Measurements from ENCODE around the gene CCSER2. TPM values are rescaled to one million over a fixed set of nuclear protein-coding genes. Genes with fewer than 3 reads are reported as not detected.

The CCSER2 gene
- total RNA-seq, 5 donors from 2014 or later (not counting 1 experiment from before 2014, with no cell fraction given) = 109 to 137 (median 115) TPM

DNA sequence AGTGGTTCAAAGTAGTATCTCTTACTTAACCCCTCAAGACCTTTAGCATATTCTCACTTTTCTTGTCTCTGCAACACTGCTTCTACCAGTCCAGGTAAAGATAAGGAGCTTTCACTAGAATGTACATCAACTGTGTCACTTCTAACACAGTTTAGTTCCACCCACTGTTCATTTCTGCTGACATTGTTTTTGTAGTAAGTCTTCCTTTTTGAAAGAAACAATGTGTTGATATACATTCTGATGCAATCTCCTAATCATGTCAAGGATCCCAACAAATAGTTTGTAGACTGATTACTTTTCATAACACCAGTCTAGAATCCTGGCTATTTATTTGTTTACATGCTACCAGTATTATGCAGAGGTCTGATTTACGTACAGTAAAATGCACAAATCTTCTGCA is 47.5 kb downstream of the CCSER2 start:
- no peaks in the 10 kb centered on the region for H3K9me3 ChIP-seq
- DNase-seq (no peak), ATAC-seq (replicated peaks in 1 of 4) (no peak)
- no peaks in the 10 kb centered on the region for H3K27me3 Mint-ChIP-seq
- WGBS (ENCODE audit: insufficient coverage) = no CpG with 5 or more reads among the region's 1 CpG
- no peak overlapping the region for H3K4me3 Mint-ChIP-seq
- H3K36me3 Mint-ChIP-seq = peaks cover 34% of the 10 kb centered on the region
- peak overlapping the region in 1 of 2 donors; percentile 55 for H3K27ac Mint-ChIP-seq
- no peaks in the 10 kb centered on the region for H3K27me3 ChIP-seq (replicated peaks in 1 of 2; ENCODE audit: control insufficient read depth in 2 of 2, extremely low read depth in 1 of 2, insufficient read depth in 2 of 2, low read length in 1 of 2)
- peaks cover 16 to 43% of the 10 kb centered on the region in 2 donors for H3K36me3 ChIP-seq (ENCODE audit: control insufficient read depth in 2 of 2, extremely low read depth in 1 of 2, insufficient read depth in 1 of 2, low read length in 1 of 2)
- no peaks in the 10 kb centered on the region for H3K4me1 ChIP-seq (ENCODE audit: control insufficient read depth in 1 of 2, extremely low read depth in 1 of 2, insufficient read depth in 2 of 2, low read length in 2 of 2)
- H3K4me1 Mint-ChIP-seq = peaks cover 30 to 56% (median 54%) of the 10 kb centered on the region in 3 donors
- H3K9me3 Mint-ChIP-seq = no peaks in the 10 kb centered on the region
- no peak overlapping the region for H3K4me3 ChIP-seq (ENCODE audit: control insufficient read depth in 1 of 2, extremely low read depth in 1 of 2, low read length in 1 of 2)
- ChIA-PET POLR2A (no interaction called here), CTCF (interaction anchor here (0.6 to 3.8 kb wide), 6 partner anchors 11 to 171 kb away, joined by 3 to 19 read pairs (median 4); no protein-coding TSS in a partner anchor)
- H3K27ac ChIP-seq (ENCODE audit: low read length) = no peak overlapping the region

- no peak for ATAC-seq (replicated peaks in 1 of 4)
- H3K4me1 Mint-ChIP-seq = peaks cover 39 to 73% (median 54%) of the 10 kb centered on the region in 3 donors
- no peak overlapping the region for H3K4me3 ChIP-seq (ENCODE audit: control insufficient read depth in 1 of 2, extremely low read depth in 1 of 2, low read length in 1 of 2)
These were observed 59.8 kb downstream of the CCSER2 start for GRCh38 chr10:84388148-84388547.

DNA sequence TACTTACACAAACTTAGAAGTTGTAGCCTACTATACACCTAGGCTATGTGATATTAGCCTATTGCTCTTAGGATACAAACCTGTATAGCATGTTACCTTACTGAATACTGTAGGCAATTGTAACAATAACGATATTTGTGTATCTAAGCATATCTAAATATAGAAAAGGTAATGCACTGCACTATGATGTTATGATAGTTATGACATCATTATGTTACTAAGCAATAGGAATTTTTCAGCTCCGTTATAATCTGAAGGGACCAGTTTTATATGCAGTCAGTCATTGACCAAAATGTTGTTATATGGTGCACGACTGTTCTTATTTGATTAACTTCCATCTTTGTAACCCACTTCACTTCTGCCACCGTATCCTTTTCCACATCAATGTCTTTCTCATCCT is 62.0 kb downstream of the CCSER2 start:
- no peak overlapping the region for H3K27ac ChIP-seq (ENCODE audit: low read length)
- H3K9me3 ChIP-seq = no peaks in the 10 kb centered on the region
- Mint-ChIP-seq H3K36me3 (peaks cover 51% of the 10 kb centered on the region), H3K9me3 (no peaks in the 10 kb centered on the region), H3K4me3 (no peak overlapping the region), H3K27ac (no peak overlapping the region), H3K4me1 (peaks cover 40 to 76% (median 64%) of the 10 kb centered on the region in 3 donors), H3K27me3 (no peaks in the 10 kb centered on the region)
- no peak for ATAC-seq (replicated peaks in 1 of 4)
- WGBS (ENCODE audit: insufficient coverage) = no CpG with 5 or more reads among the region's 4 CpGs
- POLR2A ChIA-PET = interaction anchor here in 1 of 2 donors (0.6 kb wide), 1 partner anchor 29 kb away, joined by 3 read pairs; no protein-coding TSS in a partner anchor
- H3K4me3 ChIP-seq (ENCODE audit: control insufficient read depth in 1 of 2, extremely low read depth in 1 of 2, low read length in 1 of 2) = no peak overlapping the region
- H3K36me3 ChIP-seq (ENCODE audit: control insufficient read depth in 2 of 2, extremely low read depth in 1 of 2, insufficient read depth in 1 of 2, low read length in 1 of 2) = peaks cover 0 to 23% of the 10 kb centered on the region in 2 donors
- H3K4me1 ChIP-seq (ENCODE audit: control insufficient read depth in 1 of 2, extremely low read depth in 1 of 2, insufficient read depth in 2 of 2, low read length in 2 of 2) = no peaks in the 10 kb centered on the region
- CTCF ChIA-PET = no interaction called here
- no peak for DNase-seq
- H3K27me3 ChIP-seq (replicated peaks in 1 of 2; ENCODE audit: control insufficient read depth in 2 of 2, extremely low read depth in 1 of 2, insufficient read depth in 2 of 2, low read length in 1 of 2) = no peaks in the 10 kb centered on the region

More at GRCh38 chr10:84388148-84388547, 59.8 kb downstream of the CCSER2 start:
- Mint-ChIP-seq H3K4me3 (no peak overlapping the region), H3K27me3 (no peaks in the 10 kb centered on the region), H3K9me3 (peaks cover 0 to 5% (median 0%) of the 10 kb centered on the region in 3 donors), H3K36me3 (peaks cover 64% of the 10 kb centered on the region), H3K27ac (no peak overlapping the region)
- POLR2A ChIA-PET = no interaction called here
- Histone ChIP-seq H3K27me3 (replicated peaks in 1 of 2; ENCODE audit: control insufficient read depth in 2 of 2, extremely low read depth in 1 of 2, insufficient read depth in 2 of 2, low read length in 1 of 2) (no peaks in the 10 kb centered on the region), H3K36me3 (ENCODE audit: control insufficient read depth in 2 of 2, extremely low read depth in 1 of 2, insufficient read depth in 1 of 2, low read length in 1 of 2) (peaks cover 0 to 23% of the 10 kb centered on the region in 2 donors), H3K4me1 (ENCODE audit: control insufficient read depth in 1 of 2, extremely low read depth in 1 of 2, insufficient read depth in 2 of 2, low read length in 2 of 2) (no peaks in the 10 kb centered on the region), H3K9me3 (no peaks in the 10 kb centered on the region), H3K27ac (ENCODE audit: low read length) (no peak overlapping the region)
- no CpG with 5 or more reads among the region's 1 CpG for WGBS (ENCODE audit: insufficient coverage)
- DNase-seq = no peak
- CTCF ChIA-PET = interaction anchor here (0.6 to 1.6 kb wide), 4 partner anchors 9 to 121 kb away, joined by 4 to 5 read pairs (median 4); no protein-coding TSS in a partner anchor

DNA sequence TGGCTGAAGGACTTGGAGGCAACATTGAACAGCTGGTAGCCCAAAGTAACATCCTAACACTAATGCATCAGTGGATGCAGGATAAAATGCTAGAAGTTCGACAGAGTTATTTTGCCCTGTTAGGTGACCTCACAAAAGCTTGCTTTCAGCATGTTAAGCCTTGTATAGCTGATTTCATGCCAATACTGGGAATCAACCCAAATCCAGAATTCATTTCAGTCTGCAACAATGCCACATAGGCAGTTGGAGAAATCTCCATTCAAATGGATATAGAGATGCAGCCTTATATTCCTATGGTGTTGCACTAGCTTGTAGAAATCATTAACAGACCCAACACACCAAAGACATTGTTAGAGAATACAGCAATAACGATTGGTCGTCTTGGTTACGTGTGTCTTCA is 62.9 kb downstream of the CCSER2 start:
- ChIA-PET POLR2A (no interaction called here), CTCF (no interaction called here)
- H3K27me3 ChIP-seq (replicated peaks in 1 of 2; ENCODE audit: control insufficient read depth in 2 of 2, extremely low read depth in 1 of 2, insufficient read depth in 2 of 2, low read length in 1 of 2) = no peaks in the 10 kb centered on the region
- WGBS (ENCODE audit: insufficient coverage) = no CpG with 5 or more reads among the region's 4 CpGs
- no peak overlapping the region for H3K4me3 ChIP-seq (ENCODE audit: control insufficient read depth in 1 of 2, extremely low read depth in 1 of 2, low read length in 1 of 2)
- Mint-ChIP-seq H3K9me3 (no peaks in the 10 kb centered on the region), H3K4me3 (no peak overlapping the region), H3K4me1 (peaks cover 37 to 77% (median 66%) of the 10 kb centered on the region in 3 donors), H3K27me3 (no peaks in the 10 kb centered on the region), H3K36me3 (peaks cover 53% of the 10 kb centered on the region), H3K27ac (no peak overlapping the region)
- peaks cover 0 to 23% of the 10 kb centered on the region in 2 donors for H3K36me3 ChIP-seq (ENCODE audit: control insufficient read depth in 2 of 2, extremely low read depth in 1 of 2, insufficient read depth in 1 of 2, low read length in 1 of 2)
- DNase-seq (no peak), ATAC-seq (replicated peaks in 1 of 4) (no peak)
- H3K9me3 ChIP-seq = no peaks in the 10 kb centered on the region
- no peak overlapping the region for H3K27ac ChIP-seq (ENCODE audit: low read length)
- H3K4me1 ChIP-seq (ENCODE audit: control insufficient read depth in 1 of 2, extremely low read depth in 1 of 2, insufficient read depth in 2 of 2, low read length in 2 of 2) = no peaks in the 10 kb centered on the region

DNA sequence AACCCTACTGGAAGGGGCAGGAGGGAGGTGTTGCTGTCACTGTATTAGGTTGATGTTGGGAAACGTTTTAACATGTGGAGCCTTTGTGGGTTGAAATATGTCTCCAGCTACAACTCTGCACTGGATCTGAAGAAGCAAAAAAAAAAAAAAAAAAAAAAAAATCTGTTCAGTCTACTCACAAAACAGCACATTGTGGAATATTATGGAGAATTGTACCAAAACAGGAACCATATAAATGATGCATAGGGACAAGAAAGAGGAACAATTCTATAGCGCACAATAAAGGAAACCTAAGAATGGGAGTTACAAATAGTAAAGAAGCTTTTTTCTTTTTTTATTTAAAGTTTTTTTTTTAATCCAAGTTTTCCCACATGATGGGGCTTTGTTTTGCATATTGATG is 63.8 kb downstream of the CCSER2 start:
- Histone ChIP-seq H3K4me1 (ENCODE audit: control insufficient read depth in 1 of 2, extremely low read depth in 1 of 2, insufficient read depth in 2 of 2, low read length in 2 of 2) (no peaks in the 10 kb centered on the region), H3K4me3 (ENCODE audit: control insufficient read depth in 1 of 2, extremely low read depth in 1 of 2, low read length in 1 of 2) (no peak overlapping the region), H3K27me3 (replicated peaks in 1 of 2; ENCODE audit: control insufficient read depth in 2 of 2, extremely low read depth in 1 of 2, insufficient read depth in 2 of 2, low read length in 1 of 2) (no peaks in the 10 kb centered on the region), H3K27ac (ENCODE audit: low read length) (no peak overlapping the region), H3K9me3 (no peaks in the 10 kb centered on the region), H3K36me3 (ENCODE audit: control insufficient read depth in 2 of 2, extremely low read depth in 1 of 2, insufficient read depth in 1 of 2, low read length in 1 of 2) (peaks cover 0 to 23% of the 10 kb centered on the region in 2 donors)
- Mint-ChIP-seq H3K4me1 (peaks cover 45 to 77% (median 68%) of the 10 kb centered on the region in 3 donors), H3K36me3 (peaks cover 57% of the 10 kb centered on the region), H3K27ac (no peak overlapping the region), H3K27me3 (no peaks in the 10 kb centered on the region), H3K4me3 (no peak overlapping the region), H3K9me3 (no peaks in the 10 kb centered on the region)
- POLR2A ChIA-PET = interaction anchor here in 1 of 2 donors (0.6 kb wide), 1 partner anchor 799 kb away, joined by 5 read pairs; no protein-coding TSS in a partner anchor
- ATAC-seq (replicated peaks in 1 of 4) (no peak), DNase-seq (no peak)
- no CpG with 5 or more reads among the region's 2 CpGs for WGBS (ENCODE audit: insufficient coverage)
- CTCF ChIA-PET = interaction anchor here in 1 of 2 donors (0.6 kb wide), 1 partner anchor 38 kb away, joined by 3 read pairs; no protein-coding TSS in a partner anchor

GRCh38 chr10:84395581-84395980 is 67.2 kb downstream of the CCSER2 start:
- H3K4me3 Mint-ChIP-seq = no peak overlapping the region
- DNase-seq (no peak), ATAC-seq (replicated peaks in 1 of 4) (no peak)
- Histone ChIP-seq H3K36me3 (ENCODE audit: control insufficient read depth in 2 of 2, extremely low read depth in 1 of 2, insufficient read depth in 1 of 2, low read length in 1 of 2) (peaks cover 0 to 13% of the 10 kb centered on the region in 2 donors), H3K9me3 (no peaks in the 10 kb centered on the region), H3K27me3 (replicated peaks in 1 of 2; ENCODE audit: control insufficient read depth in 2 of 2, extremely low read depth in 1 of 2, insufficient read depth in 2 of 2, low read length in 1 of 2) (no peaks in the 10 kb centered on the region), H3K4me1 (ENCODE audit: control insufficient read depth in 1 of 2, extremely low read depth in 1 of 2, insufficient read depth in 2 of 2, low read length in 2 of 2) (no peaks in the 10 kb centered on the region), H3K4me3 (ENCODE audit: control insufficient read depth in 1 of 2, extremely low read depth in 1 of 2, low read length in 1 of 2) (no peak overlapping the region), H3K27ac (ENCODE audit: low read length) (no peak overlapping the region)
- H3K27me3 Mint-ChIP-seq = no peaks in the 10 kb centered on the region
- H3K9me3 Mint-ChIP-seq = peaks cover 0 to 9% (median 3%) of the 10 kb centered on the region in 3 donors
- no peak overlapping the region for H3K27ac Mint-ChIP-seq
- POLR2A ChIA-PET = interaction anchor here in 1 of 2 donors (0.7 kb wide), 1 partner anchor 61 kb away, joined by 3 read pairs; no protein-coding TSS in a partner anchor
- H3K4me1 Mint-ChIP-seq = peaks cover 56 to 64% (median 63%) of the 10 kb centered on the region in 3 donors
- peaks cover 57% of the 10 kb centered on the region for H3K36me3 Mint-ChIP-seq
- CTCF ChIA-PET = no interaction called here
- no CpG with 5 or more reads among the region's 2 CpGs for WGBS (ENCODE audit: insufficient coverage)

Measured in T-cell (primary cell).